Endothelial cell of umbilical vein (primary cell): ENCODE results near the gene LAMC1. TPM values are rescaled to one million over a fixed set of nuclear protein-coding genes. Genes with fewer than 3 reads are reported as not detected.

Experiments used
- BruUV-seq: library from RNA; stranded (reverse); fragments of 400-500 nt; replicated peaks from 2 replicates; lab custom pipeline; 2021; lab: Mats Ljungman, UMichigan
- CTCF ChIA-PET: fragments of 300-600, 350-600 bp; sonication (Branson Sonifier 250); formaldehyde crosslinking; loops from one replicate; lab custom pipeline; 2021; ENCODE audit warnings: antibody characterized with exemption, inconsistent platforms; lab: Charles Lee
- POLR2A ChIA-PET: fragments of 300-600, 350-600 bp; sonication (Branson Sonifier 250); formaldehyde crosslinking; loops from one replicate; lab custom pipeline; 2021; ENCODE audit warnings: antibody characterized with exemption, inconsistent platforms; lab: Charles Lee
- DNase-seq: peaks from one replicate; pipeline ENCODE4 v3.0.0-alpha.2; 2011; ENCODE audit warnings: low read depth, low spot score
- FAIRE-seq: peaks from 2 replicates; lab custom pipeline; 2011; peaks lifted over from hg19 to GRCh38; lab: Jason Lieb, UNC
- H2AFZ ChIP-seq: 2 replicates; pipeline ENCODE4 v1.6.0; 2012; ENCODE audit warnings: low read depth, low read length, control low read depth, inconsistent platforms
- H3K27ac ChIP-seq: 2 replicates; pipeline ENCODE4 v1.5.1; 2011; ENCODE audit warnings: low read depth, mild to moderate bottlenecking, control low read depth, low read length, moderate library complexity; ENCODE audit not compliant: insufficient read depth
- H3K27me3 ChIP-seq, 2 experiments: 2 replicates each; pipeline versions ENCODE4 v1.6.0 to v1.6.1; 2011; ENCODE audit warnings: low read length in 2 of 2, mixed read lengths in 1 of 2; ENCODE audit not compliant: control insufficient read depth in 2 of 2, insufficient read depth in 2 of 2
- H3K36me3 ChIP-seq, 2 experiments: 2 replicates in 1 of 2; 3 replicates in 1 of 2; pipeline ENCODE4 v1.5.1; 2011; ENCODE audit warnings: low read length in 2 of 2, mild to moderate bottlenecking in 1 of 2, moderate library complexity in 1 of 2; ENCODE audit not compliant: control insufficient read depth in 2 of 2, insufficient read depth in 2 of 2; ENCODE audit errors: extremely low read depth in 1 of 2
- H3K4me1 ChIP-seq: 3 replicates; pipeline ENCODE4 v1.5.1; 2011; ENCODE audit warnings: mild to moderate bottlenecking, low read length; ENCODE audit not compliant: control insufficient read depth, insufficient read depth; ENCODE audit errors: extremely low read depth
- H3K4me2 ChIP-seq: 2 replicates; pipeline ENCODE4 v1.6.1; 2011; ENCODE audit warnings: low read length, control low read depth, mixed read lengths; ENCODE audit not compliant: insufficient read depth
- H3K4me3 ChIP-seq, 3 experiments: fragments of 200-600 bp in 1 of 3; sonication (generic), shearing (Covaris generic) in 1 of 3; replicated peaks in 1 of 3; 2 replicates each; pipeline ENCODE4 v1.5.1; 2011 to 2016; ENCODE audit warnings: control low read depth in 3 of 3, low read length in 3 of 3, mild to moderate bottlenecking in 2 of 3, inconsistent platforms in 1 of 3, low read depth in 1 of 3, moderate library complexity in 1 of 3; ENCODE audit not compliant: insufficient read depth in 1 of 3
- H3K79me2 ChIP-seq: 2 replicates; pipeline ENCODE4 v1.6.0; 2012; ENCODE audit warnings: low read length, inconsistent platforms; ENCODE audit not compliant: control insufficient read depth, insufficient read depth
- H3K9ac ChIP-seq: replicated peaks from 2 replicates; pipeline ENCODE3; 2011; ENCODE audit warnings: low read length, control low read depth; ENCODE audit not compliant: insufficient read depth; ENCODE audit errors: extremely low read depth
- H3K9me1 ChIP-seq: replicated peaks from 3 replicates; pipeline ENCODE4 v1.6.0; 2011; ENCODE audit warnings: mild to moderate bottlenecking, low read length; ENCODE audit not compliant: control insufficient read depth, insufficient read depth; ENCODE audit errors: extremely low read depth
- H3K9me3 ChIP-seq: replicated peaks from 2 replicates; pipeline ENCODE4 v1.5.1; 2012; ENCODE audit warnings: low read length, inconsistent platforms; ENCODE audit not compliant: control insufficient read depth, insufficient read depth
- H4K20me1 ChIP-seq: replicated peaks from 2 replicates; pipeline ENCODE3; 2011; ENCODE audit warnings: mild to moderate bottlenecking, low read length; ENCODE audit not compliant: control insufficient read depth, insufficient read depth; ENCODE audit errors: extremely low read depth
- EZH2 ChIP-seq: IDR thresholded peaks from 2 replicates; pipeline ENCODE4 v1.6.1; 2012; ENCODE audit warnings: borderline replicate concordance, low read depth, mild to moderate bottlenecking, moderate library complexity, low read length, inconsistent platforms; ENCODE audit not compliant: severe bottlenecking
- FOS ChIP-seq: IDR thresholded peaks from 2 replicates; pipeline ENCODE4 v1.6.1; 2011; ENCODE audit warnings: mild to moderate bottlenecking, low read length, moderate library complexity, borderline replicate concordance; ENCODE audit not compliant: insufficient read depth
- GATA2 ChIP-seq: IDR thresholded peaks from 2 replicates; pipeline ENCODE4 v1.7.0; 2011; ENCODE audit warnings: low read depth, mild to moderate bottlenecking, moderate library complexity, mixed read lengths, low read length; ENCODE audit not compliant: insufficient read length, insufficient read depth
- JUN ChIP-seq: IDR thresholded peaks from 2 replicates; pipeline ENCODE4 v1.6.1; 2011; ENCODE audit warnings: borderline replicate concordance, low read depth; ENCODE audit not compliant: insufficient read length, insufficient read depth
- MAX ChIP-seq: IDR thresholded peaks from 2 replicates; pipeline ENCODE4 v1.6.1; 2011; ENCODE audit not compliant: insufficient read depth, insufficient read length
- MYC ChIP-seq: IDR thresholded peaks from one replicate; pipeline ENCODE4 v1.6.1; 2011; ENCODE audit warnings: mild to moderate bottlenecking, low read depth, low read length
- POLR2A ChIP-seq: IDR thresholded peaks from 2 replicates; pipeline ENCODE4 v1.6.1; 2012; ENCODE audit warnings: low read depth, mild to moderate bottlenecking, control low read depth, low read length
- POLR2AphosphoS5 ChIP-seq: IDR thresholded peaks from 2 replicates; pipeline ENCODE4 v1.6.1; 2012; ENCODE audit warnings: low read depth, mild to moderate bottlenecking, control low read depth, low read length, moderate library complexity; ENCODE audit not compliant: insufficient read depth
- dilution Hi-C: fragments of 300-500 bp; cut with MboI; formaldehyde crosslinking; loops from one replicate; pipeline ENCODE4 v1.15.0; 2019; ENCODE audit warnings: low sequenced_read_pairs; ENCODE audit not compliant: extremely low pct_ligation_motif_present
- intact Hi-C: fragments of 100-400 bp; cut with micrococcal nuclease; formaldehyde crosslinking; loops from one replicate; pipeline ENCODE4 v1.10.0; 2022
- polyA plus RNA-seq, 4 experiments: library from polyadenylated mRNA; depleted of rRNA in 3 of 4; stranded (reverse) in 3 of 4; unstranded in 1 of 4; fragments of >200 nt; gene quantifications; 2 replicates each; pipeline versions ENCODE4 v1.2.1 to v1.2.3, GENCODE V29; 2011 to 2012; ENCODE audit warnings: missing spikeins in 1 of 4
- total RNA-seq: library from RNA; stranded (reverse); gene quantifications from 2 replicates; pipeline ENCODE4 v1.2.3, GENCODE V29; 2021
- TF ChIP-seq, protein P1 (sequence below), 2 donors: IDR thresholded peaks; 1 replicate in 1 of 2; 2 replicates in 1 of 2; pipeline ENCODE4 v1.5.1; 2011; ENCODE audit warnings: low read length in 2 of 2, mild to moderate bottlenecking in 2 of 2, moderate library complexity in 2 of 2, control low read depth in 1 of 2, inconsistent platforms in 1 of 2, low read depth in 1 of 2; ENCODE audit not compliant: insufficient read depth in 1 of 2; ENCODE audit errors: extremely low read depth in 1 of 2

The LAMC1 gene
- total and polyA plus RNA-seq, 2 donors (not counting 3 experiments of a cell fraction or from before 2014, with no cell fraction given): 92.5 to 216 TPM

GRCh38 chr1:183179033-183179432 is 155.8 kb downstream of the LAMC1 start:
- Histone ChIP-seq H3K79me2 (no peaks in the 10 kb centered on the region), H2AFZ (no peak overlapping the region), H4K20me1 (no peaks in the 10 kb centered on the region), H3K27ac (no peak overlapping the region), H3K4me2 (no peak overlapping the region), H3K9ac (no peak overlapping the region), H3K4me1 (peaks cover 18% of the 10 kb centered on the region), H3K36me3 (no peaks in the 10 kb centered on the region), H3K9me1 (no peaks in the 10 kb centered on the region), H3K9me3 (no peaks in the 10 kb centered on the region), H3K4me3 (no peak overlapping the region), H3K27me3 (no peaks in the 10 kb centered on the region)
- POLR2A ChIA-PET: no interaction called here
- dilution Hi-C loops: no loop called here
- BruUV-seq: no TSS peak
- CTCF ChIA-PET: interaction anchor here (1.3 to 1.7 kb wide), 2 partner anchors 13 to 49 kb away, joined by 4 read pairs; no protein-coding TSS in a partner anchor
- FAIRE-seq: no peak
- intact Hi-C loops: no loop called here
- no peak for DNase-seq
- TF ChIP-seq MAX: no peak
- TF ChIP-seq FOS: no peak
- no peak for TF ChIP-seq POLR2AphosphoS5
- TF ChIP-seq GATA2: no peak
- no peak for TF ChIP-seq EZH2
- no peak for TF ChIP-seq POLR2A

DNA sequence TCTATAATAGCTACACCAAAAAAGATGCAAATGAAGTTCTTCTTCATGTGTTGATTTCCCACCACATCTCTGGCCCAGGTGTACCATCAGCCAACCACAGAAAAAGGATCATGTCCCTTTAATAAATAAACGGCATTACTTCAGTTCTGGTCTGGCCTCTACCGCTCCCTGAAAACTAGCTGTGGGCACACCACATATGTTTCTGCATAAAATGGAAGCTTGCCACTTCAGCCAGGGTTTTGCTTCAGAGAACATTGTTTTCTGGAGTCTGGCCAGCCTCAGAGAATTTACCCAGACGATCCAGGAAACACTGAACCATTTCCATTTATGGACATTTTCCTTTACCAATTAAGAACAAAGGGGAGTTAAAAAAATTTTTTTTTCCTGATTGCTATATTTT is 157.0 kb downstream of the LAMC1 start:
- peak overlapping the region; percentile 90 for H3K27ac ChIP-seq
- H3K36me3 ChIP-seq: no peaks in the 10 kb centered on the region
- ChIA-PET POLR2A (no interaction called here), CTCF (interaction anchor here (1.2 to 1.5 kb wide), 2 partner anchors 55 to 217 kb away, joined by 3 to 5 read pairs; no protein-coding TSS in a partner anchor)
- no peaks in the 10 kb centered on the region for H3K27me3 ChIP-seq
- H2AFZ ChIP-seq: peak overlapping the region; percentile 90
- peak; percentile 87 for DNase-seq
- H3K9ac ChIP-seq: peak overlapping the region; percentile 53
- no peaks in the 10 kb centered on the region for H3K9me1 ChIP-seq
- no peak overlapping the region for H3K4me3 ChIP-seq
- no peaks in the 10 kb centered on the region for H3K79me2 ChIP-seq
- no peaks in the 10 kb centered on the region for H4K20me1 ChIP-seq
- intact Hi-C loops: loop anchor here (1.0 to 2.0 kb wide), 5 partner anchors 16 to 158 kb away; no protein-coding TSS in a partner anchor
- peak overlapping the region; percentile 51 for H3K4me2 ChIP-seq
- peak; percentile 83 for FAIRE-seq
- TF ChIP-seq GATA2: no peak
- TF ChIP-seq JUN: no peak
- TF ChIP-seq POLR2A: no peak
- TF ChIP-seq, protein P1, sequence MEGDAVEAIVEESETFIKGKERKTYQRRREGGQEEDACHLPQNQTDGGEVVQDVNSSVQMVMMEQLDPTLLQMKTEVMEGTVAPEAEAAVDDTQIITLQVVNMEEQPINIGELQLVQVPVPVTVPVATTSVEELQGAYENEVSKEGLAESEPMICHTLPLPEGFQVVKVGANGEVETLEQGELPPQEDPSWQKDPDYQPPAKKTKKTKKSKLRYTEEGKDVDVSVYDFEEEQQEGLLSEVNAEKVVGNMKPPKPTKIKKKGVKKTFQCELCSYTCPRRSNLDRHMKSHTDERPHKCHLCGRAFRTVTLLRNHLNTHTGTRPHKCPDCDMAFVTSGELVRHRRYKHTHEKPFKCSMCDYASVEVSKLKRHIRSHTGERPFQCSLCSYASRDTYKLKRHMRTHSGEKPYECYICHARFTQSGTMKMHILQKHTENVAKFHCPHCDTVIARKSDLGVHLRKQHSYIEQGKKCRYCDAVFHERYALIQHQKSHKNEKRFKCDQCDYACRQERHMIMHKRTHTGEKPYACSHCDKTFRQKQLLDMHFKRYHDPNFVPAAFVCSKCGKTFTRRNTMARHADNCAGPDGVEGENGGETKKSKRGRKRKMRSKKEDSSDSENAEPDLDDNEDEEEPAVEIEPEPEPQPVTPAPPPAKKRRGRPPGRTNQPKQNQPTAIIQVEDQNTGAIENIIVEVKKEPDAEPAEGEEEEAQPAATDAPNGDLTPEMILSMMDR (IDR thresholded peaks at IDR 0.05; ENCODE audit: extremely low read depth in 1 of 2, insufficient read depth in 1 of 2, low read depth in 1 of 2, low read length in 2 of 2): no peak
- TF ChIP-seq FOS: no peak
- TF ChIP-seq EZH2: no peak
- no peak for TF ChIP-seq MYC
- no TSS peak for BruUV-seq
- H3K4me1 ChIP-seq: peaks cover 14% of the 10 kb centered on the region
- no peaks in the 10 kb centered on the region for H3K9me3 ChIP-seq
- dilution Hi-C loops: no loop called here
